PC-3 (cell line): ENCODE data around the gene CCIN.

ENCODE experiments used
- EZH2 ChIP-seq: fragments of 300-600 bp; sonication (generic); IDR thresholded peaks from one replicate; pipeline ENCODE4 v1.6.1; 2017; ENCODE audit warnings: antibody characterized with exemption, mild to moderate bottlenecking, low read length; ENCODE audit not compliant: unreplicated experiment
- TF ChIP-seq, protein P1 (sequence below): fragments of 300-600 bp; sonication (generic); conservative IDR thresholded peaks from 2 replicates; pipeline ENCODE4 v1.5.1; 2017; ENCODE audit warnings: antibody characterized with exemption, low read depth, mild to moderate bottlenecking, low read length

DNA sequence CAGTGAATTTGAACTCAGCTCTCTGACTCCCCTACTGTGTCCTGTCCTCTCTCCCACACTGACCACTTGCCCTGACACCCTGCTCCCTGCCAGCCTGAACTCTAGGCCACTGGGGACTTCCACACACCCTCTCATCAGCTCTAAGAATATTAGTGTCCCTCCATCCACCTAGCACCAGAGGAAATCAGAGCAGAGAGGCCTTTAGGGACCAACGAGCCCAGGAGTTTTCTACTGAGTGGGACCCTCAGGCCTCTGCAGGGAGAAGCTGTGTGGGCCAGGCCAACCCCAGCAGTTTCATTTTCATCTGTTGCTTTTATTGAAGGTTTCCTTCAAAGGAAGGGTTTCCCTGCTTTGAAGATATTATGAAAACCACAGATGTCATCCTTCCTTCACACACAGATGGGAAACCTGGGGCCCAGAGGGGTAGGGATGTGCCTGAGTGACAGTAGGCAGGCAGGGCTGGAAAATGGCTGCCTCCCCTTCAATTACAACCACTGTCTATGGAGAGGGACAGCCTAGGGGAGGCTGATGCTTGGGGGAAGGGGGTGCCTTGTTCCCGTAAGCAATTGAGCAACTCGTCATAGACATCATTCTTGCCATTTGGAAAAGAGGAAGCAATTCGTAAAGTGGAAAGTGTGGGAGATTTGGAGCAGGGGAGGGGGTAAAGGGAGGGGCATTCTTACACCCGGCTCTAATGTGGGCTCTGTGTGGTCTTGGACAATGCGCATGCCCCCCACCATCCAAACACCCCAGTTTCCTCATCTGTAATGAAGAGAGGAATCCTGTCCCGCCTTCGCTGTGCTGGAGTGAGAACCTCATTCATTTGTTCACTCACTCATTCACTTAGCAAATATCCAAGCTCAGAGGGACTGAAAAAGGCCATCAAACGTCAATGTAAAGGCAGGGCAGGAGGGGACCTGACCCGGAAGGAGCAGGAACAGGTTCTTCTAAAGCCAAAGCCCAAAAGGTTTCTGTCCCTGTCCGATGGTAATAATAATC lies 28.8 kb upstream of the CCIN start:
- TF ChIP-seq, protein P1, sequence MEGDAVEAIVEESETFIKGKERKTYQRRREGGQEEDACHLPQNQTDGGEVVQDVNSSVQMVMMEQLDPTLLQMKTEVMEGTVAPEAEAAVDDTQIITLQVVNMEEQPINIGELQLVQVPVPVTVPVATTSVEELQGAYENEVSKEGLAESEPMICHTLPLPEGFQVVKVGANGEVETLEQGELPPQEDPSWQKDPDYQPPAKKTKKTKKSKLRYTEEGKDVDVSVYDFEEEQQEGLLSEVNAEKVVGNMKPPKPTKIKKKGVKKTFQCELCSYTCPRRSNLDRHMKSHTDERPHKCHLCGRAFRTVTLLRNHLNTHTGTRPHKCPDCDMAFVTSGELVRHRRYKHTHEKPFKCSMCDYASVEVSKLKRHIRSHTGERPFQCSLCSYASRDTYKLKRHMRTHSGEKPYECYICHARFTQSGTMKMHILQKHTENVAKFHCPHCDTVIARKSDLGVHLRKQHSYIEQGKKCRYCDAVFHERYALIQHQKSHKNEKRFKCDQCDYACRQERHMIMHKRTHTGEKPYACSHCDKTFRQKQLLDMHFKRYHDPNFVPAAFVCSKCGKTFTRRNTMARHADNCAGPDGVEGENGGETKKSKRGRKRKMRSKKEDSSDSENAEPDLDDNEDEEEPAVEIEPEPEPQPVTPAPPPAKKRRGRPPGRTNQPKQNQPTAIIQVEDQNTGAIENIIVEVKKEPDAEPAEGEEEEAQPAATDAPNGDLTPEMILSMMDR = no peak
- TF ChIP-seq EZH2 = no peak
